H7 (cell line): ENCODE measurements around the gene PLEKHG2. TPM values are rescaled to one million over a fixed set of nuclear protein-coding genes. Genes with fewer than 3 reads are reported as not detected.

Source experiments
- DNase-seq: peaks from one replicate; pipeline ENCODE4 v3.0.0; 2012
- H3K27me3 ChIP-seq: 2 replicates; pipeline ENCODE4 v1.6.0; 2011; ENCODE audit warnings: mild to moderate bottlenecking, low read length; ENCODE audit not compliant: control insufficient read depth, insufficient read depth
- H3K36me3 ChIP-seq: replicated peaks from 2 replicates; pipeline ENCODE4 v1.5.1; 2011; ENCODE audit warnings: low read length; ENCODE audit not compliant: control insufficient read depth, insufficient read depth
- H3K4me3 ChIP-seq: 2 replicates; pipeline ENCODE4 v1.5.1; 2011; ENCODE audit warnings: low read depth, mild to moderate bottlenecking, control low read depth, low read length, moderate library complexity; ENCODE audit not compliant: insufficient read depth
- total RNA-seq: library from RNA; depleted of rRNA; stranded (reverse); fragments of >200 nt; shearing (Covaris generic); gene quantifications from 2 replicates; pipeline ENCODE4 v1.2.3, GENCODE V29; 2014

Gene PLEKHG2
- total RNA-seq, 1 experiment from 2014 or later, result 90.9 TPM

DNA sequence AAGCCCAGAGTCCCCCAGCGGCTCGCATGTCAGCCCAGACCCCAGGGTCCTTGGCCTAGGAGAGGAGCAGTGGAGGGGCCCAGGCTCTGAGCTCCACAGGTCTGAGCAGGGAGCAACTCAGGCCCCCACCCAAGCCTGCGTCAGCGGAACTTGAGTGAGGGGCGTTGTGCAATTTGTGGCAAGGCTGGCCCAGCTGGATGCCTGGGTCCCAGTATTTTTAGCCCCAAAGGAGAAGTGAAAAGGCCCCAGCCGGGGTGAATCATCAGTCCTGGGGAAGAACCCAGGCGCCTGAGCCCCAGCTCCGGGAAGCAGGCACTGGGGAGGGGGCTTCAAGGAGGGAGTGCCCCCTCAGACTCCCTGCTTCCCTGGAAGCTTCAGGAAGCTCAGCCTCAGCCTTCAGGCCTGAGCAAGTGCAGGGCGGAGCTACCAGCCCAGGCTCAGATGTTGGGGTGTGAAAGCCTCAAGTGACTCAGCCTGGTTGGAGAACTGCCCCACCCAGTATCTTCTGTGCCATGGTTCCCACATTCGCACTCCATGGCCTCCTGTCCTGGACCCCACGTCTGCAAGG, 14.1 kb upstream of the PLEKHG2 start:
- Histone ChIP-seq H3K4me3 (no peak overlapping the region), H3K27me3 (no peaks in the 10 kb centered on the region), H3K36me3 (peaks cover 11% of the 10 kb centered on the region)
- DNase-seq, result no peak

DNA sequence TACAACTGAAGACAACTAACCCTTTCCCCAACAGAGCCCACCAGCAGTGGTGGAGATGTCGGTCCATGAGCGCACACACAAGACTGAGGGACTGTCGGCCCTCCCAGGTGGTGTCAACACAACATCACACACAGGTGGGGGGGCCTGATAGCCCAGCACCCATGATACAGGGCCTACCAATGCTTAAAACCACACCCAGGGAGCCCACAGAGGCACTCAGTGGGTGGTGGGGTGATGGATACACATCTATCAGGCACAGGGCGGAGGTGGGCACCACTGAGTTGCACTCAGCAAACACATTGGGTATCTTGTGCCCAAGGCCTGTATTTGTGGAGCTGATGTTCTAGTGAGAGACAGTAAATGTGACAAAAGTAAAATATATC, 12.8 kb upstream of the PLEKHG2 start:
- Histone ChIP-seq H3K36me3 (peaks cover 4% of the 10 kb centered on the region), H3K4me3 (no peak overlapping the region), H3K27me3 (no peaks in the 10 kb centered on the region)
- no peak for DNase-seq

DNA sequence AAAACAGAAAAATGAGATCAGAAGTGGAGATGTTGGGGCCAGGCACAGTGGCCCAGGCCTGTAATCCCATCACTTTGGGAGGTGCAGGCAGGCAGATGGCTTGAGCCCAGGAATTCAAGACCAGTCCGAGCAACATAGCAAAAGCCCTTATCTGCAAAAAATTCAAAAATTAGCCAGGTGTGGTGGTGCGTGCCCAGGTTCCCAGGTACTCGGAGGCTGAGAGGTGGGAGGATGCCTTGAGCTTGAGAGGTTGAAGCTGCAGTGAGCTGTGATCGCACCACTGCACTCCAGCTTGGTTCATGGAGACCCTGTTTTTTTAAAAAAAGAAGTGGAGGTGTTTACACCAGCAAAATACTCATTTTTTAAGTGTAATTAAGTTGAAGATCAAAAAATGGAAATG, 12.4 kb upstream of the PLEKHG2 start:
- H3K36me3 ChIP-seq, result peaks cover 4% of the 10 kb centered on the region

DNA sequence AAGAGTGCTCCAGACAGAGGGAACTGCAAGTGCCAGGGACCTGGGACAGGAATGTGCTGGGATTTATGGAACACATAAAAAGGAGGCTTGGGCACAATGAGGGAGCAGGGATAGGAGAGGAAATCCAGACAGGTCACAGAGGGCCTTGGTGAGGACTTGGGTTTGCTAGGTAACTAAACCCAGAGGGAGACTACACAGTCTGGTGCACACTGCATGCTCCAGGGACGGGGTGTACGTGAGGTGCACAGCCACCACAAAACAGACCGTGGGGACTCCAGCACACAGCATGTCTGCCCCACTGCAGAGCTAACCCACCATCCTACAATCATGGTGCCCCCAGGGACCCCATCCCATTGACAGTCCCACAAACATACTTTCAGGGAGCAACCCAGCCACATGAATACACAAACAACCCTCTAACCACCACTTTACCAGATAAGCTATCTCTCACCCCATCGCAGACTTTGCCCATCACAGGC, 11.4 kb upstream of the PLEKHG2 start:
- peaks cover 2% of the 10 kb centered on the region for H3K36me3 ChIP-seq
- no peak for DNase-seq
- H3K27me3 ChIP-seq, result no peaks in the 10 kb centered on the region
- H3K4me3 ChIP-seq, result no peak overlapping the region

More for the DNA sequence above, 12.4 kb upstream of the PLEKHG2 start:
- DNase-seq, result no peak
- H3K27me3 ChIP-seq, result no peaks in the 10 kb centered on the region
- H3K4me3 ChIP-seq, result no peak overlapping the region

DNA sequence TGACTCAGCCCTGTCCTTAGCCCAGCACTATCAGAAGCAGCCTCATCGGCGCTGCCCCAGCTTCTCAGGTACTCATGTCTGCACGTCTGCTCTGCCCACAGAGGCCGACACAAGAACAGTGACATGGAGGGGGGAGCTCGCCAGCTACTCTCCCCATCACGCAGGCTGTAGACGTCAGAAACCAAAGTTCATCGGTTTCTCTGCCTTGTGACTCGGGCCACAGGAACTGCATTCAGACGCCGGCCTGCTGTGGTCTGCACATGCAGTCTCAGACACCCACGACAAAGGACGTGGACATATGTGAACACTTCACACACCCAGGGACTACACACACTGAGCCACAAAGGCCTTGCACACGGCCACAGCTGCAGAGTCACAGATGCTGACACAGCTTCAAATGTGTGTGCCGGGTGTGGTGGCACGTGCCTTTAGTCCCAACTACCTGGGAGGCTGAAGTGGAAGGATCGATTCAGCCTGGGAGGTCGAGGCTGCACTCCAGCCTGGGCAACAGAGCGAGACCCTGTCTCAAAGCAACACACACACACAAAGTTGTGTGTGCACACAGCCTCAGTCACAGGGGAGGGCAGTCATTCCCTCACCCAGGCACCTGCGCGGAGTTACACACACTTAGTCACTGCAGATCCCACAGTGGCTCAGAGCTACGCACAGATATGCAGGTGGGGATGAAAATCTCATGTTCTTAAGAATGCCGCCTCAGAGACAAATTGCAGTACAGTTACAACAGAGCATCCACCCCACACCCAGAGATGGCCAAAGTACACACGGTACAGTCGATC, 10.7 kb upstream of the PLEKHG2 start:
- H3K27me3 ChIP-seq, result no peaks in the 10 kb centered on the region
- no peak for DNase-seq
- peak overlapping the region; percentile 62 for H3K4me3 ChIP-seq
- peaks cover 2% of the 10 kb centered on the region for H3K36me3 ChIP-seq

DNA sequence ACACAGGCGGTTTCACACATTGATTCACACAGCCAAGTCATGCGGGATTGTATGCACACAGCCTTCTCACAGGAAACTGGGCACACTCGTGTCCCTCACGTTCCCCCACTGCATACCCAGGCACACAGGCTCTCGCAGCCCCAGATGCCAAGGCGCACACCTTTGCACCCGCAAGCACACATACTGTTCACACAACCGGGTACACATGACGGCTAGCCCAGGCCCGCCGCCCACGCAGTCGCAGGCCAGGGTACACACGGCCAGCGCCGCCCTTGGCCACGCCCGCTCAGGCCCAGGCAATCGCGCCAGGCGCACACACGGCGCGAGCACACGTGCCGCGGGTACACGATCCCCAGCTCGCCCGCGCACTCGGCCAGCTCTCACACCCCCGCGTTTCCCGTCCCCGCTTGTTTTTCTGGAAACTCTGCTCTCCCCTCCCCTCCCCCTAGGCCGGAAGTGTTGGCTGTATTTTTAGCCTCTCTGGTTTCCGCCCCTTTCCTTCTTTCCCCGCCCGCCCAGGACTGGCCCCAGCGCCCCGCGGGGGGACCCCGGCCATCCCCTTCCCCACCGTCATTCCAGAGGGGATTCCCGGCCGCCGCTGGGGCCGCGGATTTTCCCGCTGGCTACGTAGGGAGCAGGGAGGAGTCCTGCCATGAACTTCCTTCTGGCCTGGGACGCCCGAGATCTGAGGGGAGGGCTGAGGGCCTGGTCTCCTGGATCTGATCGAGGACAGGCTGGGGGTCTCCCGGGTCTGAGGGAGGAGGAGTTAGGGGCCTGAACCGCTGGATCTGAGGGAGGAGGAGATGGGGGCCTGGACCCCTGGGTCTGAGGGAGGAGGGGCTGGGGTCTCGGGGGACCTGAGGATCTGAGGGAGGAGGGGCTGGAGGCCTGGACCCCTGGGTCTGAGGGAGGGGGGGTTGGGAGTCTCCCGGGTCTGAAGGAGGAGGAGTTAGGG, 9.8 kb upstream of the PLEKHG2 start:
- H3K4me3 ChIP-seq, result peak overlapping the region; percentile 62
- H3K36me3 ChIP-seq, result peaks cover 2% of the 10 kb centered on the region
- DNase-seq, result peak; percentile 98
- H3K27me3 ChIP-seq, result no peaks in the 10 kb centered on the region

DNA sequence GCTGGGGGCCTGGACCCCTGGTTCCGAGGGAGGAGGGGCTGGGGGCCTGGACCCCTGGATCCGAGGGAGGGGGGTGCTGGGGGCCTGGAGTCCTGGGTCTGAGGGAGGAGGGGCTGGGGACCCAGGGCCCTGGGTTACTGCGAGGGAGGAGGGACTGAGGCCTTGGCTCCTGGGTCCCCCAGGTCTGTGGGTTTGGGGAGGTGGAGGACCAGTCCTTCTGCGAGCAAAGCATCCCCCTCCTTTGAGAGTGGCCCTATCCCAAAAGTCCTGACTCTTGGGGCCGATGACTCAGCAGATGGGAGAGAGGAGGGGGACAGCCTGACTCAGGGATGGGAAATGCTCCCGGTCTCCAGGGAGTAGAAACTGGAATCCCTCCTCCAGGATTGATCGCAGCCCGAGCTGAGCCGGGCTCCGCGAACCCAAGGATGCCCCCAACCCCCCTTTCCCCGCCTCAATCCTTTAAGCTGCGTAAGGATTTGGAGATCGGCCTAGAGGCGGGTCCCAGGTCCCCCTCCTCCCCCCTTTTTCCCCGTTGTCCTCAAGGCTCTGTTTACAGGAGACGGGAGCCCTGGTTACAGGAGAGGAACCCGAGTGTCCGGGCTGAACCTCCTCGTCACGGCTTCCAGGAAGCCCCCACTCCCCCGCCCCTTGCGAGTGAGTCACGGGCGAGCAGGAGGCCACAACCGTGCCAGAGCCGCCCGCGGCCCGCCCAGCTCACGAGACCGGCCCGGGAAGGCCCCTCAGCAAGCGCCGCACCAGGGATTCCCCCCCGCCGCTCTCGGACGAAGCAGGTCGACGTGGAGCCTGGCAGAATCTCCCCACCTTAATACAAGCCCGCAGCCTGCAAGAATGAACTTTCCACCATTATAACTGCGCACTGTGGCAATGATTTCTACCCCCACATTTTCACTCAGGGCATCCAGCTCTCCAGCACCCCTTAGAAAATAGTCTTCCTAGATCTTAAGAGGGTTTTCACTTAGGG, 8.8 kb upstream of the PLEKHG2 start:
- H3K4me3 ChIP-seq, result peak overlapping the region; percentile 62
- peaks cover 4% of the 10 kb centered on the region for H3K36me3 ChIP-seq
- peak; percentile 91 for DNase-seq
- no peaks in the 10 kb centered on the region for H3K27me3 ChIP-seq

DNA sequence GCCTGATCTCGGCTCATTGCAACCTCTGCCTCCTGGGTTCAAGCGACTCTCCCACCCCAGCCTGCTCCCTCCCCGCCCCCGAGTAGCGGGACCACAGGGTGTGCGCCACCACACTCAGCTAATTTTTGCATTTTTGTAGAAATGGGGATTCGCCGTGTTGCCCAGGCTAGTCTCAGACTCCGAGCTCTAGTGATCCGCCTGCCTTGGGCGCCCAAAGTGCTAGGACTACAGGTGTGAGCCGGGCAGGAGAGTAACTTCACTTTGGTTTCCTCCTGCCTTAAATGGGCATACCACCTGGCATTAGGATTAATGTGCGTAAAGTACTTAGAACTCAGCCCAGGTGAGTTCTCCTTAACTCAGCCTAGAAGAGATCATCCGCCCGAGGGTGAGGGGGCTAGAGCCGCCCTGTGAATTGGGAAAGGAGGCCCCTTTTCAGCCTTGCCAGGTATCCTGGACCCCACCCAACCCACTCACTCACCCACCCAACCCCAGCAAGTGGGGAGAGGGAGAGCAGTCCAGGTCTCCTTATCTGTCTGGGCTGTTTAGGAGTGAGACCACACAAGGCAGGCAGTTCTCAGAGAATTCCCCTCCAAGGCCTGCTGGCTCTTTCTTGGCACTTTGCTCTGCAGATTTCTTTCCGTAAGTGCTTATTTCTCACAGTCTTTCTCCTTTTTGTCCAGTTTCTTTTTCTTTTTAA, 7.1 kb upstream of the PLEKHG2 start:
- Histone ChIP-seq H3K27me3 (no peaks in the 10 kb centered on the region), H3K36me3 (peaks cover 3% of the 10 kb centered on the region; the same call in 1 of the 2 replicates), H3K4me3 (no peak overlapping the region)
- no peak for DNase-seq

DNA sequence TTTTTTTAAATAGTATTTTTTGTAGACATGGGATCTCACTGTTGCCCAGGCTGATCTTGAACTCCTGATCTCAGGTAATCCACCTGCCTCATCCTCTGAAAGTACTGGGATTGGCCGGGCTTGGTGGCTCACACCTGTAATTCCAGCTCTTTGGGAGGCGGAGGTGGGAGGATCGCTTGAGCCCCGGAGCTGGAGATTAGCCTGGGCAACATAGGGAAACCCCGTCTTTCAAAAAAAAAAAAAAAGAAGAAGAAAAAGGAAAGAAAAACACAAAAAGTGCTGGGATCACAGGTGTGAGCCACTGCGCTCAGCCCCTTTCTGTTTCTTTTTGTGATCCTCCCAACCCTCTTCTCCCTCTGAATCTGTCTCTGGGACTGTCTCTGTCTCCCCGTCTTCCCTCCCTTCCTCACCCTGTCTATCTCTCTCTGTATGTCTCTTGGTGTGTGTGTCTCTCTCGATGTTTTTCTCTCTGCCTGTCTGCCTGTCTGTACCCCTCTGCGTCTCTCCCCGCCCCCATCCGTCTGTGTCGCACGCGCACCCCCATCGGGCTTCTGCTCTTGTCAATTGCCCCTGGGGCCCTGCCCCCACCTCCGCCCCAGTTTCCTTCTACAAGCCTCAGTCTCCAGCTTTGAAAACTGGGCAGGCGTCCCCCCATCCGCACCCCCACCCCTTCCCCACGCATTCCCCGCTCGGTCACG, 6.4 kb upstream of the PLEKHG2 start:
- no peak for DNase-seq
- no peaks in the 10 kb centered on the region for H3K27me3 ChIP-seq
- peak overlapping the region; percentile 94 for H3K4me3 ChIP-seq
- H3K36me3 ChIP-seq, result peaks cover 3% of the 10 kb centered on the region; the same call in 1 of the 2 replicates

DNA sequence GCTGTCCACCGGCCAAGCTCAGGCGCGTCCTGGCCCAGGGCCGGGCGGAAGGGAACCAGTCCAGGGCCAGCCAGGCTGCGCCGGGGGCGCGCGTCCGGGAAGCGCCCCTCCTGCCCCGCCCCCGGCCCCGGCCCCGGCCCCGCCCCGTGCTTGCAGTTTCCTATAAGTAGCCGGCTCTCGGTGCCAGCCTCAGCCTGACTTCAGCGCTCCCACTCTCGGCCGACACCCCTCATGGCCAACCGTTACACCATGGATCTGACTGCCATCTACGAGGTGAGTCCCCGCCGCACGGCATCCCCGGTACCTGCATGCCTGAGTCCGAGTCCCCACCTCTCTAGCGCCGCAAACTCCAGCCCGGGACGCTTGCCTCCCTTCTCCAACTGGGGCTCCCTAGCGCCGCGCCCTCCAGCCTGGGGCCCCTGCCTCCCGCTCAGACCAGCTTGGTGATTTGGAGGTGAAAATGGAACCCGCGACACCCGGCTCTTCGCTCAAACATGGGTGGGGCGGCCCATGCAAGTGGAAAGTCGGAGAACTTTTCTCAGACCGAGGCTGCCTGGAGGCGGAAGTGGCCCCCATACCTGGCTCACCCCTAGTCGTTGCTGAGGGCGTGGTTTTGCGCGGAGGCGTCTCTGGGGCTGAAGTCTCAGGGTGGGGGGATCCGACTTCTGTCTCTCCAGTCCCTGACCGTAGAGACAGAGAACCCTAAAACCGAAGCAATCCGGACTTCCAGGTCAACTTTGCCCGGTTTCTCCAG, 5.6 kb upstream of the PLEKHG2 start, which contains the start of gene ZFP36:
Gene ZFP36, plus strand, starts transcription at position 192 of the 754 bp plus-strand sequence. Its CDS starts 58 bp downstream, at position 250.
- Histone ChIP-seq H3K4me3 (peak within 1 kb of the TSS; percentile 94), H3K27me3 (no peaks in the 10 kb centered on the region), H3K36me3 (peaks cover 3% of the 10 kb centered on the region; the same call in 1 of the 2 replicates)
- peak; percentile 96 for DNase-seq

DNA sequence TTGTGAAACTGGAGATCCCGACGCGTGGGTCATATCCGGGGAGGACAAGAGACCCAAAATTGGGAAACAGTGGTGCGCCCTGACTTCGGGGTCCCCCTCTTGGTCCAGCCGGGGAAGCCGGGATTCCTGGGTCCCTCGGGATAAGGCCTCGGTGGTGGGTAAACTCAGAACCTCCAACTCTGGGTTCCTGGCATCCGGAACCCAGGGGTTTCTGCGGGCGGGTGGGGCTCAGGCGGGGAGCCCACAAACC, 5.1 kb upstream of the PLEKHG2 start:
- Histone ChIP-seq H3K36me3 (peaks cover 3% of the 10 kb centered on the region; the same call in 1 of the 2 replicates), H3K4me3 (peak overlapping the region; percentile 94), H3K27me3 (no peaks in the 10 kb centered on the region)
- DNase-seq, result no peak

DNA sequence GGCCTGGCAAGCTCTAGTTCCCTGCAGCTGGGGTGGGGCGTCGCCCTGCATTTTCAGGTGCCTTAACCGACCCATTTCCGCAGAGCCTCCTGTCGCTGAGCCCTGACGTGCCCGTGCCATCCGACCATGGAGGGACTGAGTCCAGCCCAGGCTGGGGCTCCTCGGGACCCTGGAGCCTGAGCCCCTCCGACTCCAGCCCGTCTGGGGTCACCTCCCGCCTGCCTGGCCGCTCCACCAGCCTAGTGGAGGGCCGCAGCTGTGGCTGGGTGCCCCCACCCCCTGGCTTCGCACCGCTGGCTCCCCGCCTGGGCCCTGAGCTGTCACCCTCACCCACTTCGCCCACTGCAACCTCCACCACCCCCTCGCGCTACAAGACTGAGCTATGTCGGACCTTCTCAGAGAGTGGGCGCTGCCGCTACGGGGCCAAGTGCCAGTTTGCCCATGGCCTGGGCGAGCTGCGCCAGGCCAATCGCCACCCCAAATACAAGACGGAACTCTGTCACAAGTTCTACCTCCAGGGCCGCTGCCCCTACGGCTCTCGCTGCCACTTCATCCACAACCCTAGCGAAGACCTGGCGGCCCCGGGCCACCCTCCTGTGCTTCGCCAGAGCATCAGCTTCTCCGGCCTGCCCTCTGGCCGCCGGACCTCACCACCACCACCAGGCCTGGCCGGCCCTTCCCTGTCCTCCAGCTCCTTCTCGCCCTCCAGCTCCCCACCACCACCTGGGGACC, 4.6 kb upstream of the PLEKHG2 start:
- H3K36me3 ChIP-seq, result peaks cover 3% of the 10 kb centered on the region; the same call in 1 of the 2 replicates
- peak; percentile 69 for DNase-seq

More for the DNA sequence above, 4.6 kb upstream of the PLEKHG2 start:
- H3K27me3 ChIP-seq, result no peaks in the 10 kb centered on the region
- H3K4me3 ChIP-seq, result peak overlapping the region; percentile 94
